PFSK-1 (cell line): Measurements from ENCODE around the gene RBMS3.

Source experiments
- POLR2AphosphoS5 ChIP-seq: IDR thresholded peaks from 2 replicates; pipeline ENCODE4 v1.6.1; 2012; ENCODE audit warnings: low read depth, mild to moderate bottlenecking, control low read depth, low read length, moderate library complexity
- REST ChIP-seq, 2 experiments: IDR thresholded peaks; 2 replicates each; pipeline versions ENCODE4 v1.6.1 to v1.8.0; 2011 to 2012; ENCODE audit warnings: low read depth in 2 of 2, low read length in 2 of 2, control low read depth in 1 of 2, inconsistent platforms in 1 of 2, mild to moderate bottlenecking in 1 of 2, moderate library complexity in 1 of 2; ENCODE audit not compliant: insufficient read depth in 1 of 2
- SIN3A ChIP-seq: IDR thresholded peaks from 2 replicates; pipeline ENCODE4 v1.6.1; 2012; ENCODE audit warnings: mild to moderate bottlenecking, low read length, moderate library complexity, borderline replicate concordance; ENCODE audit not compliant: insufficient read depth

GRCh38 chr3:29537889-29538609 lies 257.2 kb downstream of the RBMS3 start:
- TF ChIP-seq SIN3A = no peak
- TF ChIP-seq REST (IDR thresholded peaks at IDR 0.05; ENCODE audit: insufficient read depth in 1 of 2, low read depth in 2 of 2, low read length in 2 of 2) = no peak
- no peak for TF ChIP-seq POLR2AphosphoS5
